ENCODE results near the gene GAPVD1.
A peak's percentile ranks its signal among the peaks of the same experiment; 100 is the strongest.
"Not testable (repeated sequence)": the region's sequence is repeated elsewhere in the genome, so short reads cannot be mapped to it uniquely, and the experiment has no call there.

GAPVD1 gene

GRCh38 chr9:125261501-125262293 is at the start of gene GAPVD1:
GAPVD1 (plus strand) TSS chr9:125261826; CDS start chr9:125298922, 37,096 bp downstream.
- DNase-seq (ENCODE audit: low read depth), result peak; percentile 94
- H3K4me3 ChIP-seq (ENCODE audit: low read length), result peak within 1 kb of the TSS; percentile 95
- H3K27me3 ChIP-seq (replicated peaks; ENCODE audit: control insufficient read depth, insufficient read depth, low read length), result no peaks in the 10 kb centered on the region
- no peaks in the 10 kb centered on the region for H3K9me3 ChIP-seq (ENCODE audit: control insufficient read depth, low read length)
- H3K36me3 ChIP-seq (ENCODE audit: control insufficient read depth, insufficient read depth, low read length, severe bottlenecking), result peaks cover under 1% of the 10 kb centered on the region
- peak within 1 kb of the TSS; percentile 98 for H3K9ac ChIP-seq (ENCODE audit: low read length)
- peaks cover 22% of the 10 kb centered on the region for H3K4me1 ChIP-seq (ENCODE audit: control insufficient read depth, insufficient read depth, low read length)

GRCh38 chr9:125214186-125214585 is 47.4 kb upstream of the GAPVD1 start:
- H3K27me3 ChIP-seq (replicated peaks; ENCODE audit: control insufficient read depth, insufficient read depth, low read length), result no peaks in the 10 kb centered on the region
- peaks cover 36% of the 10 kb centered on the region for H3K36me3 ChIP-seq (ENCODE audit: control insufficient read depth, insufficient read depth, low read length, severe bottlenecking)
- no peaks in the 10 kb centered on the region for H3K9me3 ChIP-seq (ENCODE audit: control insufficient read depth, low read length)
- H3K4me3 ChIP-seq (ENCODE audit: low read length), result no peak overlapping the region
- no peak for DNase-seq (ENCODE audit: low read depth)
- H3K9ac ChIP-seq (ENCODE audit: low read length), result no peak overlapping the region
- H3K4me1 ChIP-seq (ENCODE audit: control insufficient read depth, insufficient read depth, low read length), result no peaks in the 10 kb centered on the region

GRCh38 chr9:125218621-125219020 is 43.0 kb upstream of the GAPVD1 start:
- Histone ChIP-seq H3K9ac (ENCODE audit: low read length) (no peak overlapping the region), H3K9me3 (ENCODE audit: control insufficient read depth, low read length) (no peaks in the 10 kb centered on the region), H3K27me3 (replicated peaks; ENCODE audit: control insufficient read depth, insufficient read depth, low read length) (no peaks in the 10 kb centered on the region), H3K4me1 (ENCODE audit: control insufficient read depth, insufficient read depth, low read length) (no peaks in the 10 kb centered on the region), H3K4me3 (ENCODE audit: low read length) (no peak overlapping the region), H3K36me3 (ENCODE audit: control insufficient read depth, insufficient read depth, low read length, severe bottlenecking) (peaks cover 28% of the 10 kb centered on the region)
- DNase-seq (ENCODE audit: low read depth), result no peak

- H3K4me1 ChIP-seq (ENCODE audit: control insufficient read depth, insufficient read depth, low read length); H3K4me3 ChIP-seq (ENCODE audit: low read length); H3K9ac ChIP-seq (ENCODE audit: low read length); H3K27me3 ChIP-seq (replicated peaks; ENCODE audit: control insufficient read depth, insufficient read depth, low read length); H3K9me3 ChIP-seq (ENCODE audit: control insufficient read depth, low read length); DNase-seq (ENCODE audit: low read depth): not testable (repeated sequence)
- H3K36me3 ChIP-seq (ENCODE audit: control insufficient read depth, insufficient read depth, low read length, severe bottlenecking), result peaks cover 29% of the 10 kb centered on the region
Observed at GRCh38 chr9:125224858-125225257, 36.8 kb upstream of the GAPVD1 start.

- DNase-seq (ENCODE audit: low read depth), result no peak
- no peak overlapping the region for H3K9ac ChIP-seq (ENCODE audit: low read length)
- no peak overlapping the region for H3K4me3 ChIP-seq (ENCODE audit: low read length)
- H3K27me3 ChIP-seq (replicated peaks; ENCODE audit: control insufficient read depth, insufficient read depth, low read length), result no peaks in the 10 kb centered on the region
- H3K4me1 ChIP-seq (ENCODE audit: control insufficient read depth, insufficient read depth, low read length), result no peaks in the 10 kb centered on the region
- H3K9me3 ChIP-seq (ENCODE audit: control insufficient read depth, low read length), result no peaks in the 10 kb centered on the region
- H3K36me3 ChIP-seq (ENCODE audit: control insufficient read depth, insufficient read depth, low read length, severe bottlenecking), result peaks cover 23% of the 10 kb centered on the region
Observed at GRCh38 chr9:125227761-125228160, 33.9 kb upstream of the GAPVD1 start.

- Histone ChIP-seq H3K36me3 (ENCODE audit: control insufficient read depth, insufficient read depth, low read length, severe bottlenecking) (peaks cover 59% of the 10 kb centered on the region), H3K4me1 (ENCODE audit: control insufficient read depth, insufficient read depth, low read length) (peaks cover 44% of the 10 kb centered on the region), H3K4me3 (ENCODE audit: low read length) (no peak overlapping the region), H3K27me3 (replicated peaks; ENCODE audit: control insufficient read depth, insufficient read depth, low read length) (no peaks in the 10 kb centered on the region), H3K9me3 (ENCODE audit: control insufficient read depth, low read length) (no peaks in the 10 kb centered on the region), H3K9ac (ENCODE audit: low read length) (no peak overlapping the region)
- DNase-seq (ENCODE audit: low read depth), result peak; percentile 90
Observed at GRCh38 chr9:125233678-125234077, 27.9 kb upstream of the GAPVD1 start.

- not testable (repeated sequence) for H3K4me3 ChIP-seq (ENCODE audit: low read length); DNase-seq (ENCODE audit: low read depth); H3K9me3 ChIP-seq (ENCODE audit: control insufficient read depth, low read length); H3K27me3 ChIP-seq (replicated peaks; ENCODE audit: control insufficient read depth, insufficient read depth, low read length); H3K9ac ChIP-seq (ENCODE audit: low read length)
- Histone ChIP-seq H3K4me1 (ENCODE audit: control insufficient read depth, insufficient read depth, low read length) (peaks cover 48% of the 10 kb centered on the region), H3K36me3 (ENCODE audit: control insufficient read depth, insufficient read depth, low read length, severe bottlenecking) (peaks cover 62% of the 10 kb centered on the region)
Observed at GRCh38 chr9:125234099-125234498, 27.5 kb upstream of the GAPVD1 start.

- Histone ChIP-seq H3K9ac (ENCODE audit: low read length) (peak overlapping the region; percentile 60), H3K4me1 (ENCODE audit: control insufficient read depth, insufficient read depth, low read length) (peaks cover 52% of the 10 kb centered on the region), H3K27me3 (replicated peaks; ENCODE audit: control insufficient read depth, insufficient read depth, low read length) (no peaks in the 10 kb centered on the region), H3K4me3 (ENCODE audit: low read length) (peak overlapping the region; percentile 43), H3K9me3 (ENCODE audit: control insufficient read depth, low read length) (no peaks in the 10 kb centered on the region), H3K36me3 (ENCODE audit: control insufficient read depth, insufficient read depth, low read length, severe bottlenecking) (peaks cover 59% of the 10 kb centered on the region)
- DNase-seq (ENCODE audit: low read depth), result no peak
Observed at GRCh38 chr9:125235804-125236519, 25.7 kb upstream of the GAPVD1 start.

GRCh38 chr9:125236520-125237159 is 25.0 kb upstream of the GAPVD1 start:
- not testable (repeated sequence) for H3K27me3 ChIP-seq (replicated peaks; ENCODE audit: control insufficient read depth, insufficient read depth, low read length); DNase-seq (ENCODE audit: low read depth); H3K9me3 ChIP-seq (ENCODE audit: control insufficient read depth, low read length)
- Histone ChIP-seq H3K4me3 (ENCODE audit: low read length) (peak overlapping the region; percentile 99), H3K9ac (ENCODE audit: low read length) (peak overlapping the region; percentile 60), H3K4me1 (ENCODE audit: control insufficient read depth, insufficient read depth, low read length) (peaks cover 52% of the 10 kb centered on the region), H3K36me3 (ENCODE audit: control insufficient read depth, insufficient read depth, low read length, severe bottlenecking) (peaks cover 59% of the 10 kb centered on the region)

- no peaks in the 10 kb centered on the region for H3K27me3 ChIP-seq (replicated peaks; ENCODE audit: control insufficient read depth, insufficient read depth, low read length)
- H3K4me3 ChIP-seq (ENCODE audit: low read length), result peak overlapping the region; percentile 99
- no peaks in the 10 kb centered on the region for H3K9me3 ChIP-seq (ENCODE audit: control insufficient read depth, low read length)
- H3K4me1 ChIP-seq (ENCODE audit: control insufficient read depth, insufficient read depth, low read length), result peaks cover 63% of the 10 kb centered on the region
- no peak for DNase-seq (ENCODE audit: low read depth)
- H3K36me3 ChIP-seq (ENCODE audit: control insufficient read depth, insufficient read depth, low read length, severe bottlenecking), result peaks cover 55% of the 10 kb centered on the region
- H3K9ac ChIP-seq (ENCODE audit: low read length), result peak overlapping the region; percentile 18
Observed at GRCh38 chr9:125238127-125238914, 23.3 kb upstream of the GAPVD1 start.

Measured in adipocyte (in vitro differentiated cells).